LNCaP clone FGC (cell line): ENCODE measurements around the gene ANKRD35.
"Not testable (repeated sequence)": the region's sequence is repeated elsewhere in the genome, so short reads cannot be mapped to it uniquely, and the experiment has no call there.

Experiments
- DNase-seq: peaks from one replicate; pipeline ENCODE4 v3.0.0-alpha.2; 2011; ENCODE audit warnings: low read depth
- H3K4me3 ChIP-seq: 2 replicates; pipeline ENCODE4 v1.5.1; 2011; ENCODE audit warnings: mild to moderate bottlenecking, low read depth, low read length, control low read depth
- TF ChIP-seq, protein P1 (sequence below): IDR thresholded peaks from 2 replicates; pipeline ENCODE4 v1.5.1; 2012; ENCODE audit warnings: mild to moderate bottlenecking; ENCODE audit not compliant: control insufficient read depth, insufficient read depth; ENCODE audit errors: extremely low read depth

The ANKRD35 gene

DNA sequence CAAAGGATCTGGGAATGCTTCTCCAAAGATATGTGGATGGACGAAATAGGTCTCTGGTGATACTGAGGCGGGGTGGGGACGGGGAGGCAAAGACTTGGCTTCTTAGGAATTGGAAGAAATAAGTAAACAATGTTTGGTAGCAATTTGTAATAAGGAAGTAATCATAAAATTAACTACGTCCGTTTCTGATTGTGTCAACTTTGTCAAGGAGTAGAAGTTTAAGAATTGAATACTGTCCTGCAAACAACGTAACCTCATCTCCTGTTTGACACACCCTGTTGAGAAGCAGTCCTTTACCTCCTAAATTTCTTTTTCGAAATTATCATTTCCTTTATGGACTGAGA lies 61.2 kb downstream of the ANKRD35 start:
- no peak for DNase-seq
- H3K4me3 ChIP-seq, result peak overlapping the region; percentile 61
- TF ChIP-seq, protein P1, sequence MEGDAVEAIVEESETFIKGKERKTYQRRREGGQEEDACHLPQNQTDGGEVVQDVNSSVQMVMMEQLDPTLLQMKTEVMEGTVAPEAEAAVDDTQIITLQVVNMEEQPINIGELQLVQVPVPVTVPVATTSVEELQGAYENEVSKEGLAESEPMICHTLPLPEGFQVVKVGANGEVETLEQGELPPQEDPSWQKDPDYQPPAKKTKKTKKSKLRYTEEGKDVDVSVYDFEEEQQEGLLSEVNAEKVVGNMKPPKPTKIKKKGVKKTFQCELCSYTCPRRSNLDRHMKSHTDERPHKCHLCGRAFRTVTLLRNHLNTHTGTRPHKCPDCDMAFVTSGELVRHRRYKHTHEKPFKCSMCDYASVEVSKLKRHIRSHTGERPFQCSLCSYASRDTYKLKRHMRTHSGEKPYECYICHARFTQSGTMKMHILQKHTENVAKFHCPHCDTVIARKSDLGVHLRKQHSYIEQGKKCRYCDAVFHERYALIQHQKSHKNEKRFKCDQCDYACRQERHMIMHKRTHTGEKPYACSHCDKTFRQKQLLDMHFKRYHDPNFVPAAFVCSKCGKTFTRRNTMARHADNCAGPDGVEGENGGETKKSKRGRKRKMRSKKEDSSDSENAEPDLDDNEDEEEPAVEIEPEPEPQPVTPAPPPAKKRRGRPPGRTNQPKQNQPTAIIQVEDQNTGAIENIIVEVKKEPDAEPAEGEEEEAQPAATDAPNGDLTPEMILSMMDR, result no peak

- peak within 1 kb of the TSS; percentile 61 for H3K4me3 ChIP-seq
- TF ChIP-seq, protein P1, result no peak
- DNase-seq, result peak; percentile 57
These were observed 61.8 kb downstream of the ANKRD35 start, which contains the start of the genes POLR3C and RNF115 for GRCh38 chr1:145823565-145824498. Gene POLR3C, plus strand, starts transcription at chr1:145824200. Its CDS starts 1,577 bp downstream, at chr1:145825777. Gene RNF115, minus strand, starts transcription at chr1:145824095. Its CDS starts 222 bp downstream, at chr1:145823873.

GRCh38 chr1:145822779-145823331 lies 62.8 kb downstream of the ANKRD35 start:
- not testable (repeated sequence) for DNase-seq, H3K4me3 ChIP-seq

GRCh38 chr1:145818095-145818494 lies 67.6 kb downstream of the ANKRD35 start:
- not testable (repeated sequence) for H3K4me3 ChIP-seq, DNase-seq
